GM15510 (cell line): ENCODE measurements around the gene CACNG4.

Experiments used
- POLR2A ChIP-seq: IDR thresholded peaks from 3 replicates; pipeline ENCODE4 v1.6.1; 2011; ENCODE audit warnings: borderline replicate concordance; ENCODE audit not compliant: insufficient read length; ENCODE audit errors: extremely low read depth

CACNG4 gene

GRCh38 chr17:67027031-67027628 is 62.6 kb downstream of the CACNG4 start:
- no peak for TF ChIP-seq POLR2A

- no peak for TF ChIP-seq POLR2A
These were observed 66.1 kb downstream of the CACNG4 start for GRCh38 chr17:67030641-67031040.

- TF ChIP-seq POLR2A = no peak
These were observed 67.9 kb downstream of the CACNG4 start for GRCh38 chr17:67032382-67032781.

GRCh38 chr17:67032985-67033384 is 68.5 kb downstream of the CACNG4 start:
- no peak for TF ChIP-seq POLR2A

GRCh38 chr17:67033613-67034012 is 69.1 kb downstream of the CACNG4 start:
- no peak for TF ChIP-seq POLR2A

GRCh38 chr17:67035131-67036083 is 70.9 kb downstream of the CACNG4 start:
- TF ChIP-seq POLR2A = no peak

- no peak for TF ChIP-seq POLR2A
These were observed 74.4 kb downstream of the CACNG4 start for GRCh38 chr17:67038861-67039365.

GRCh38 chr17:67040652-67041051 is 76.1 kb downstream of the CACNG4 start:
- TF ChIP-seq POLR2A = no peak

GRCh38 chr17:67041531-67041930 is 77.0 kb downstream of the CACNG4 start:
- TF ChIP-seq POLR2A = no peak

GRCh38 chr17:67041941-67042899 is 77.7 kb downstream of the CACNG4 start:
- TF ChIP-seq POLR2A = no peak

GRCh38 chr17:67043283-67043682 is 78.8 kb downstream of the CACNG4 start:
- TF ChIP-seq POLR2A = no peak

- no peak for TF ChIP-seq POLR2A
These were observed 79.7 kb downstream of the CACNG4 start, which contains the start of gene CACNG1 for GRCh38 chr17:67044016-67044772. Gene CACNG1, plus strand, starts transcription at chr17:67044554. Its CDS starts 107 bp downstream, at chr17:67044661.

GRCh38 chr17:67044940-67045339 is 80.4 kb downstream of the CACNG4 start:
- TF ChIP-seq POLR2A = no peak

- TF ChIP-seq POLR2A = no peak
These were observed 81.9 kb downstream of the CACNG4 start for GRCh38 chr17:67046398-67046797.
